OCI-M2 (cell line): Measurements from ENCODE around the gene TPP1.

Experiments
- DNase-seq: peaks from one replicate; lab custom pipeline; 2025; ENCODE audit not compliant: unreplicated experiment; lab: John Stamatoyannopoulos, UW

Gene TPP1

GRCh38 chr11:6647836-6648235, 28.6 kb upstream of the TPP1 start:
- no peak for DNase-seq

- no peak for DNase-seq
These were observed 27.9 kb upstream of the TPP1 start for GRCh38 chr11:6646918-6647679.

GRCh38 chr11:6646576-6646917, 27.3 kb upstream of the TPP1 start:
- no peak for DNase-seq

- no peak for DNase-seq
These were observed 26.8 kb upstream of the TPP1 start for GRCh38 chr11:6646071-6646470.

- DNase-seq: no peak
These were observed 23.7 kb upstream of the TPP1 start for GRCh38 chr11:6642957-6643356.

- DNase-seq: no peak
These were observed 21.9 kb upstream of the TPP1 start for GRCh38 chr11:6640985-6641701.

GRCh38 chr11:6640036-6640984, 21.1 kb upstream of the TPP1 start:
- no peak for DNase-seq

- no peak for DNase-seq
These were observed 19.2 kb upstream of the TPP1 start for GRCh38 chr11:6638429-6638828.

GRCh38 chr11:6637871-6638270, 18.6 kb upstream of the TPP1 start:
- DNase-seq: no peak

- no peak for DNase-seq
These were observed 17.3 kb upstream of the TPP1 start for GRCh38 chr11:6636480-6636879.

GRCh38 chr11:6635082-6635932, 16.1 kb upstream of the TPP1 start:
- no peak for DNase-seq

GRCh38 chr11:6634534-6634933, 15.3 kb upstream of the TPP1 start:
- DNase-seq: no peak

GRCh38 chr11:6633422-6634408, 14.5 kb upstream of the TPP1 start:
- no peak for DNase-seq

- no peak for DNase-seq
These were observed 13.2 kb upstream of the TPP1 start for GRCh38 chr11:6632116-6633073.

GRCh38 chr11:6631361-6631890, 12.2 kb upstream of the TPP1 start:
- no peak for DNase-seq

- DNase-seq: no peak
These were observed 11.5 kb upstream of the TPP1 start for GRCh38 chr11:6630632-6631291.

GRCh38 chr11:6629892-6630631, 10.8 kb upstream of the TPP1 start:
- no peak for DNase-seq
